NB4 (cell line): ENCODE data around the gene CXCL3.

ENCODE experiments used
- MYC ChIP-seq: IDR thresholded peaks from 2 replicates; pipeline ENCODE4 v1.6.1; 2011; ENCODE audit warnings: low read depth, low read length
- POLR2A ChIP-seq: IDR thresholded peaks from 2 replicates; pipeline ENCODE4 v1.6.1; 2011; ENCODE audit warnings: mild to moderate bottlenecking; ENCODE audit not compliant: insufficient read length; ENCODE audit errors: extremely low read depth
- TF ChIP-seq, protein P1 (sequence below): IDR thresholded peaks from one replicate; pipeline ENCODE4 v1.5.1; 2012; ENCODE audit warnings: low read depth, low read length

DNA sequence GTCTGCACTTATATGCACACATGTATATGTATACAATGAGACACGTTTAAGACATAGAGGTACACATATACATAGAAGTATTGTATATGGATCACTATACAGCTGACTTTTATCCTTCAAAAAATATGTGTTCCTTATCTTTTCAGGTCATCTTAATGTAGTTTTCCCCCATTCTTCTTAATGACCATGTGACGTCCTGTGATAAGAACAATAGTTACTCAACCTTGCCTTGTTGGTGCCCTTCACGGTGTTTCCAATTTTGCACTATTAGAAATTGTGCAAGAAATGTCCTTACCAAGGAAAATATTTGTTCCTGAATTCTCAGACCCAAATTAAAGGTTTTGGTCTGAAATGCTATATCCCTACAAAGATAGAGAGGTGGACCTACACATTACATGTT is 49.5 kb downstream of the CXCL3 start:
- TF ChIP-seq MYC (no peak), POLR2A (no peak)
- TF ChIP-seq, protein P1, sequence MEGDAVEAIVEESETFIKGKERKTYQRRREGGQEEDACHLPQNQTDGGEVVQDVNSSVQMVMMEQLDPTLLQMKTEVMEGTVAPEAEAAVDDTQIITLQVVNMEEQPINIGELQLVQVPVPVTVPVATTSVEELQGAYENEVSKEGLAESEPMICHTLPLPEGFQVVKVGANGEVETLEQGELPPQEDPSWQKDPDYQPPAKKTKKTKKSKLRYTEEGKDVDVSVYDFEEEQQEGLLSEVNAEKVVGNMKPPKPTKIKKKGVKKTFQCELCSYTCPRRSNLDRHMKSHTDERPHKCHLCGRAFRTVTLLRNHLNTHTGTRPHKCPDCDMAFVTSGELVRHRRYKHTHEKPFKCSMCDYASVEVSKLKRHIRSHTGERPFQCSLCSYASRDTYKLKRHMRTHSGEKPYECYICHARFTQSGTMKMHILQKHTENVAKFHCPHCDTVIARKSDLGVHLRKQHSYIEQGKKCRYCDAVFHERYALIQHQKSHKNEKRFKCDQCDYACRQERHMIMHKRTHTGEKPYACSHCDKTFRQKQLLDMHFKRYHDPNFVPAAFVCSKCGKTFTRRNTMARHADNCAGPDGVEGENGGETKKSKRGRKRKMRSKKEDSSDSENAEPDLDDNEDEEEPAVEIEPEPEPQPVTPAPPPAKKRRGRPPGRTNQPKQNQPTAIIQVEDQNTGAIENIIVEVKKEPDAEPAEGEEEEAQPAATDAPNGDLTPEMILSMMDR = no peak
